GM19240 (cell line): ENCODE data around the gene THAP6.

Experiments
- DNase-seq: peaks from one replicate; pipeline ENCODE4 v3.0.0; 2011; ENCODE audit warnings: low spot score; ENCODE audit not compliant: insufficient read length

The THAP6 gene

GRCh38 chr4:75567725-75568124 lies 53.5 kb downstream of the THAP6 start:
- no peak for DNase-seq
